Activated naive CD8-positive, alpha-beta T cell treated with anti-CD3 and anti-CD28 coated beads, Interleukin-2, amount 50 U/mL, for 24 hours (primary cell): Measurements from ENCODE around the gene IGBP1.

ENCODE experiments used
- ATAC-seq: fragments of 150-1000 bp; cut with Tn5 transposase; one replicate; pipeline ENCODE4 v1.10.0; 2021
- DNase-seq: peaks from one replicate; pipeline ENCODE4 v3.0.0; 2021
- H3K27ac Mint-ChIP-seq: one replicate; pipeline ENCODE4 v1.8.0; 2021; ENCODE audit warnings: mild to moderate bottlenecking, mixed read lengths
- H3K27me3 Mint-ChIP-seq: one replicate; pipeline ENCODE4 v1.8.0; 2021; ENCODE audit warnings: mixed read lengths
- H3K36me3 Mint-ChIP-seq: one replicate; pipeline ENCODE4 v1.8.0; 2021; ENCODE audit warnings: low read depth, mixed read lengths
- H3K4me1 Mint-ChIP-seq: one replicate; pipeline ENCODE4 v1.8.0; 2021; ENCODE audit warnings: mixed read lengths
- H3K4me3 Mint-ChIP-seq: one replicate; pipeline ENCODE4 v1.8.0; 2021; ENCODE audit warnings: mild to moderate bottlenecking, moderate library complexity, mixed read lengths
- H3K9me3 Mint-ChIP-seq: one replicate; pipeline ENCODE4 v1.8.0; 2021; ENCODE audit warnings: mixed read lengths

Gene IGBP1

DNA sequence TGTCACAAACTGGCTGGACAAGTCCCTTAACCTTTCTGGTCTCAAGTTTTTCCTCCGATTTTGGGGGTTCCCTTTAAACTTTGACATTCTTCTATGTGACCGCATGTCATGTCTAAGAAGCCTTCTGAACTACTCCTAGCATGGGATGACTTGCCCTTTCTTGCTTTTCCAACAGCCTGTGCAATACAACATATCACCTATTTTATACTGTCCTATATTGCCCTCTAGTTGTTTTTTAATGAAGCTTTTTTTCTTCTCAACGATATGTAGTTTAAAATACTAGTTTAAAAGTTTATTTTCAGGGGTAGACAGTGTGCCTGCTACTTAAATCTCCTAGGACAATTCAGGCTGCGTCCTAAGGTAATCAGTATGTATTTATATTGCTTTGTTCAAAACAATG, 1.0 kb upstream of the IGBP1 start:
- DNase-seq, result no peak
- H3K27me3 Mint-ChIP-seq, result no peaks in the 10 kb centered on the region
- no peak for ATAC-seq
- H3K36me3 Mint-ChIP-seq, result peaks cover 15% of the 10 kb centered on the region
- H3K9me3 Mint-ChIP-seq, result no peaks in the 10 kb centered on the region
- no peak overlapping the region for H3K27ac Mint-ChIP-seq
- peaks cover 29% of the 10 kb centered on the region for H3K4me1 Mint-ChIP-seq
- peak overlapping the region; percentile 36 for H3K4me3 Mint-ChIP-seq

DNA sequence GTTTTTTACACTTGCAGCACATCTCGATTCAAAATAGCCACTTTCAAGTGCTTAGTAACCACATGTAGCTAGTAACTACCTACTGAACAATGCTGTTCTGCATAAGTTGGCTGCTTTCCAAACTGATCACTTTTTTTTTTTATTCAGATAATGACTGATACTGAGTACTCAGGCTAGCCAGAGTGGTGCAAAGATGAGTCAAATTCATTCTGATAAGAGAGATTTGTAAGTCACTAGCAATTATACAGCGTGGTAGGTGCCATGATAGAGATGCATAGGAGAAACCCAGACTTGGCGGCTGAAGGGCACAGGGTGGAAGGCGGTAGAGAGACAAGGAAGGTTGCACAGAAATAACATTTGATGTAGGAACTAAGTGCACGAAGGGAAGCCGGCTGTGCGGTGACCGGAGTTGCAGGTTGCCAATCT, 357 bp upstream of the IGBP1 start:
- DNase-seq, result no peak
- H3K27ac Mint-ChIP-seq, result peak overlapping the region; percentile 96
- H3K4me3 Mint-ChIP-seq, result peak overlapping the region; percentile 98
- ATAC-seq, result peak; percentile 70
- peaks cover 31% of the 10 kb centered on the region for H3K4me1 Mint-ChIP-seq
- H3K27me3 Mint-ChIP-seq, result no peaks in the 10 kb centered on the region
- H3K9me3 Mint-ChIP-seq, result no peaks in the 10 kb centered on the region
- H3K36me3 Mint-ChIP-seq, result peaks cover 17% of the 10 kb centered on the region

DNA sequence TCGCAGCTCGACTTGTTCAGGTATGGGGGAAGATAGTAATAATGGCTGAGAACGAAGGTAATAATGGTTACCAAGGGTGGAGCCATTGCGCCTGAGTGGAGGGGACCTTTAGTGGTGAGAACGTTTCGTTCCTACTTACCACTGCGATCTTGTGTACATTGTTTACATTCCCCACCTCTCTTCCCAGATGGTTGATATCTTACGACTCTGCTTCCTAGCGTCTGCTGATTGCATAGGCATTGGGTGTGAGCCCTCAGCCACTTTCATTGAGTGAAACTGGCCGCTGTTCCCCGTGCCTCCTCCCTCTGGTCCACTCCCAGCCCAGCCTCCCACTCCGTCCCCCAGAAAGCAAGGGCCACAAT, 850 bp downstream of the IGBP1 start:
- peaks cover 17% of the 10 kb centered on the region for H3K36me3 Mint-ChIP-seq
- H3K27ac Mint-ChIP-seq, result peak overlapping the region; percentile 96
- H3K4me3 Mint-ChIP-seq, result peak overlapping the region; percentile 98
- no peaks in the 10 kb centered on the region for H3K27me3 Mint-ChIP-seq
- ATAC-seq, result no peak
- DNase-seq, result no peak
- peaks cover 31% of the 10 kb centered on the region for H3K4me1 Mint-ChIP-seq
- H3K9me3 Mint-ChIP-seq, result no peaks in the 10 kb centered on the region

DNA sequence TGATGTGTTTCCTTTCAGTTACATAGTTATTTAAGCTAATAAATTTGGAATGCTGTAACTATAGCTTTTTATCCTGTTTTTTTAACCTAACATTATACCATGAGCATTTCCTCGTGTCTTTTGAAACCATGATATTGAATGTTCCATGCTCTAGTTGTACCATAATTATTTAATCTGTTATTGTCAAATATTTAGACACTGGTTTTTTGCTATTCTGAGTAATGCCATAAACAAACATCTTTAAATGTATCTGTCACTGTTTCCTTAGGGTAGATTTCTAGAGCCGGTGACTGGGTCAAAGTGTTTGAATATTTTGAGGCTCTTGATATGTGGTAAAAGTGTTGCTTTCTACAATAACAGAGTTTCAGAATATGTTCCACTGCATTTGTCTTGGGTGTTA, 5.4 kb downstream of the IGBP1 start:
- Mint-ChIP-seq H3K27me3 (no peaks in the 10 kb centered on the region), H3K36me3 (peaks cover 34% of the 10 kb centered on the region), H3K4me3 (no peak overlapping the region), H3K27ac (no peak overlapping the region), H3K9me3 (no peaks in the 10 kb centered on the region), H3K4me1 (peaks cover 23% of the 10 kb centered on the region)
- no peak for DNase-seq
- ATAC-seq, result no peak

DNA sequence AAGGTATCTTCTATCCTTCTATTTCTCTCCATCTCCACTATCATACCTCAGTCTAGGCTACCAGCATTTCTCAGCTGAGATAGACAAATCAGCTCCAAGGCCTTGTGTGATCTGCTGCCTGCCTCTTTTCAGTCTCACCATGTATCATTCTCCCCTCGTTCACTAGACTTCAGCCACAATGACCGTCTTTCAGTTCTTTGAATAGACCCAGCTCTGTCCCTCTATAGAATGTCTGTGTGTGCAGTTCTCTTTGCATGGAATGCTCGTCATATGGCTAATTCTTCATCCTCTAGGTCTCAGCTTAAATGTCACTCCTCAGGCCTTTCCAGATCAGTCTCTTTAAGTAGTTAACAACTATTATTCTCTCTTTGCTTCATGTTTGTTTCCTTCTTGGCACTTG, 6.5 kb downstream of the IGBP1 start:
- no peaks in the 10 kb centered on the region for H3K9me3 Mint-ChIP-seq
- peaks cover 32% of the 10 kb centered on the region for H3K36me3 Mint-ChIP-seq
- no peak overlapping the region for H3K27ac Mint-ChIP-seq
- ATAC-seq (no peak), DNase-seq (no peak)
- H3K4me3 Mint-ChIP-seq, result no peak overlapping the region
- H3K4me1 Mint-ChIP-seq, result peaks cover 18% of the 10 kb centered on the region
- no peaks in the 10 kb centered on the region for H3K27me3 Mint-ChIP-seq

DNA sequence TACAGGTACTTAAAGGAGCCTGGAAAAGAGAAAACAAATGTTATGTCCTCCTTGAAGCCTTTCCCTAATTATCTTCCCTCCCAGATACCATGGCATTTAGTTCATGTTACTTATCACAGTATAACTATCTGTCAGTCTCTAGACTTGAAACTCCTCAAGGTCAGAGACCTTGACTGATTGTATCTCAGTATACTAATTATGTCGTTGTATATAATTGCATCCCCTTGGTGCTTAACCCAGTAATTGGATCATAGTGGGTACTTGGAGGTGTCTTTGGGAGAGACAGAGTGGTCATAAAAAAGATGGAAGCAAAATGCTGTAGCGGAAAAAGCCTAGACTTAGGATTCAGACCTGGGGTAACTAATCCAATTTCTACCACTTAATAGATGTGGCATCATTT, 8.1 kb downstream of the IGBP1 start:
- ATAC-seq (no peak), DNase-seq (no peak)
- no peak overlapping the region for H3K4me3 Mint-ChIP-seq
- no peaks in the 10 kb centered on the region for H3K27me3 Mint-ChIP-seq
- peaks cover 29% of the 10 kb centered on the region for H3K36me3 Mint-ChIP-seq
- H3K4me1 Mint-ChIP-seq, result peaks cover 9% of the 10 kb centered on the region
- H3K27ac Mint-ChIP-seq, result no peak overlapping the region
- no peaks in the 10 kb centered on the region for H3K9me3 Mint-ChIP-seq

DNA sequence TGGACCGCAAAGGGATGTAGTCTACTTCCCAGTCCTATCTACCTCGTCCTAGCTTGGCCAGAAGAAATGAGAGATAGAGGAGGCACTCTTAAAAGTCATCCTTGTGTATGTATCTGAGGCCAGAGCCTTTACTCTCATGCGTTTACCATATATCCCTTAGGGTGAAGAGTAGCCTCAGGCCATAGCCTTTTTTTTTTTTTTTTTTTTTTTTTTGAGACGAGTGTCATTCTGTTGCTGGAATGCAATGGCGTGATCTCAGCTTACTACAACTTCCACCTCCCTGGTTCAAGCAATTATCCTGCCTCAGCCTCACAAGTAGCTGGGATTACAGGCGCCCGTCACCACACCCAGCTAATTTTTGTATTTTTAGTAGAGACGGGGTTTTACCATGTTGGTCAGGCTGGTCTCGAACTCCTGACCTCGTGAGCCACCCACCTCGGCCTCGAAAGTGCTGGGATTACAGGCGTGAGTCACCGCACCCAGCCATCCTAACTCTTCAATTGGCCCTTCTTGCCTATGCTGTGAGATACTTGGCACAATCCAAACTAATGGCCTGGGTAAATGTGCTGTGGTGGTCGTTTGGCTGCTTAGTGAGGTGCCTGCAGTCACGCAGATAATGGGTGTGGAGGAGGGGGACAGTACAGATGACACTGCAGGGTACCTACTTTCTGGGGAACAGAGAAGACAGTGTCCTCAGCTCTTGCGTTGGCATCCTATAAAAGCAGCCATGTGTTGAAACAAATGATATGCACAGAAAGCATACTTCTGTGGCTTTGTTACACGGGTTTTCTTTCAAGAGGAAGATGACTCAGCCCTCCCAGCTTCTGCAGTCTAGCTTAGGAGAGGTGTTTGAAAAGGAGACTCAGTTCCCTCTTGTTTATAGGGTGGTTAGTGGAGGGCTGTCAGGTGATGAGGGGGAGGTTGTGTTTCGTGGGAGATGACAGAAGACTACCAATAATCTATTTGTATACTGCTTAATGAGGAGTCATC, 33.6 kb downstream of the IGBP1 start:
- Mint-ChIP-seq H3K4me3 (no peak overlapping the region), H3K9me3 (no peaks in the 10 kb centered on the region), H3K4me1 (peaks cover 10% of the 10 kb centered on the region), H3K27ac (no peak overlapping the region), H3K27me3 (no peaks in the 10 kb centered on the region), H3K36me3 (peaks cover 16% of the 10 kb centered on the region)
- DNase-seq, result no peak
- ATAC-seq, result peak; percentile 79

DNA sequence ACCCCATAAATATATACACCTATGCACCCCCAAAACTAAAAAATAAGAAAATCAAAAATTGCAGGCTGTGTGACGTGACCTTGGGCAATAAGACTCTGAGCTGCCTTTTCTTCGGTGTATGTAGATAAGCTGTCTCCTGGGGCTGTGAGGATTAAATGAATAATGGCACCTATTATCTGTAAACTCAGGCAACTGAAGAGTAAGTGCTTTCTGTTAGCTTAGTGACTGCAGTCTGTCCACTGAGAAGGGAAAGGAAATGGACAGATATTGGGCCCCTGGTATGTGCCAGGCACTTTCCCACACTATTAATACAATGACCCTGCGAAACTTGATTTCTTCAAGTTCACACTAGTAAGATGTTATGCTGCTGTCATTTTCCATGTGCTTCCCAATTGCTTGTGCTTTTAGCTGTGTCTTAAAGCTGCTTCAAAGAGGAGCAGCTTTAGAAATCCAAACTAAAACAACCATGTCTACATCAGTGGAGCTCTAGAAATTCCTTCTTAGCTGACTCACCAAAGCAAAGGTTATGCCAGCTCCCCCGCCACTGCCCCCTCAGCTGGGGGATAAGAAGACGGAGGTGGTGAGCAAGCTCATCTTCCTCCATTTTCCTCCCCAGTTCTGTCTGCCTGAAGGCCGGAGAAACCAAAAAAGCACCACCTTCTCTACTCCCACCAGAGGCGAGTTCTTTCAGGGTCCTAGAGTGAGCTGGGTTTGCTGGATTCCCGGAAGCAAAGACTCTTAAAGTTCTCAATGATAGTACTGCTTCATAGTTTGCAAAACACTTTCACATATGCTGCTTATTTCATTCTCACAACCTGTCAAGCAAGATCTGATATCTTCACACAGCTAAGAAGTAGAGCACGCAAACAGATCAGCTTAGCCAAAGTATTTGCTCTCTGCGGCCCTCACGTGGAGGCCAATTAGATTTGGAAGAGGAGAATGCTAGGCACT, 35.3 kb downstream of the IGBP1 start:
- Mint-ChIP-seq H3K27ac (no peak overlapping the region), H3K4me3 (no peak overlapping the region), H3K9me3 (no peaks in the 10 kb centered on the region), H3K36me3 (peaks cover 16% of the 10 kb centered on the region), H3K27me3 (no peaks in the 10 kb centered on the region), H3K4me1 (peaks cover 10% of the 10 kb centered on the region)
- ATAC-seq (no peak), DNase-seq (no peak)

DNA sequence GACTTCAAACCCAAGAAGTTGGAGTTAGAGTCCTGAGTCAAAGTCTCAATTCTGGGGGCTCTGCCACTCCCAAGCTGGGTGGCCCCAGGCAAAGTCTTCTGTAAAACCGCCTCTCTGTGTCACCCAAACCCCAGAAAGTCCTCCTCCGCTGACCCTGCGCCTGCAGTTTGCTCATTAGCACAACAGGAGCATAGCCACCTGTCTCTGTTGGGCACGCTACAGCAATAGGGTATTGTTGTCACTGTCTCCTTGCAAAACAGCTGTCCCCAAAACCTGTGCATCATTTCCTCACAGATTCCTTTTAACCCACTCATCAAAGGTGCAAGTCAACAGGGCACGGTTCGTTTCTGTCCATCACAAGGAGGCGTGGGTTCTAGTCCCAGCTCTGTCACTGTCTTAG, 36.0 kb downstream of the IGBP1 start:
- ATAC-seq (no peak), DNase-seq (no peak)
- Mint-ChIP-seq H3K4me1 (peaks cover 10% of the 10 kb centered on the region), H3K27me3 (no peaks in the 10 kb centered on the region), H3K9me3 (no peaks in the 10 kb centered on the region), H3K36me3 (peaks cover 14% of the 10 kb centered on the region), H3K4me3 (no peak overlapping the region), H3K27ac (no peak overlapping the region)

DNA sequence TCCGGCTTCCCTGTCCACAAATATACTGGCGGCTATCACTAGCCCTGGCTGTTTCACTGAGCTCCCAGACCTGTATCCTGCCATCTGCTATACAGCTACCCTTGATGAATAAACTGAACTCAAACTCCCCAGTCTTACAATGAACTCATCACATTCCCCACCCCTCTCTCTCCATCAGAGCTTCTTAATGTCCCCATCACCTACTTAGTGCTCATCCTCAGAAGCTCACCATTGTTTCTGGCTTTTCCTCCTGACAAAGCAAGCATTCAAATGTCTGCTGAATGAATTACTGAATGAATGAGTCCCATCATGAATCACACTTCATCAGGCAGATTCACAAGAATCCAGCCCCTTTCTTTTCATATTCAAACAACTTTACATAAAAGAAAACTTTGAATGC, 38.4 kb downstream of the IGBP1 start:
- Mint-ChIP-seq H3K9me3 (no peaks in the 10 kb centered on the region), H3K36me3 (peaks cover 3% of the 10 kb centered on the region), H3K27ac (no peak overlapping the region), H3K4me3 (no peak overlapping the region), H3K4me1 (peaks cover 12% of the 10 kb centered on the region), H3K27me3 (no peaks in the 10 kb centered on the region)
- DNase-seq (no peak), ATAC-seq (no peak)

DNA sequence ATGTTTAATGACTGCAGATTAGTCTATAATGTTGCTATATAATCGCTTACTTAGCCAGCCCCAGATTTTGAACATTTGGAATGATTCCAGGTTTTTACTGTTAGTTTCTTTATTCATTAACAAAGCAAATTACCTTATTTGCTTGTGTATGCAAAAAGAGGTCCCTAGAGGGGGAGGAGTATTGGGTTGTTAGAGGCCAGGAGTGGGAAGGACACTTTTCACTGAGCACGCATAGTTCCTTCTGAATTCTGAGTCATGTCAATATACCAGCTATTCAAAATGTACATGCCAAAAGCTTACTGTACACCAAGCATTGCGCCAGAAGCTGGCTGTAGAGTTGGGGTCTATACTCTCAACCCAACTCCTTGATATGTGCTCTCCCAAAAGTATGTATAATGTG, 39.0 kb downstream of the IGBP1 start:
- no peak for ATAC-seq
- no peak for DNase-seq
- no peak overlapping the region for H3K27ac Mint-ChIP-seq

DNA sequence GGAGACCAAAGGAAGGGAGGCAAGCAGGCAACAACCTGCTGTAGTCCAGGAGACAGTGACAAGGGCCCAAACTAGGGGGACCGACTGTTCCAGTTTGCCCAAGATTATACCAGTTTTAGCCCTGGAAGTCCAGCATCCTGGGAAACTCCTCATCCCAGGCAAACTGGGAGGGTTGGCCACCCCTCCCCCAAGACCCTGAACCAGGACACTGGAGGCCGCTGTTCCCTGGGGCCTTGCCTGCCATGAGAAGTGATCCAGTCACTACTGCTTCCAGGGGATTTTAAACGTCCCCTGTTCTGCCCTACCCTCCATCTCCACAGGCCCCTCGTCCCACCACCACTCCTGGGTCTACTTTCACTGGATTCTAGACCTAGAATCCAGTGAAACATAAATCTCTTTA, 39.7 kb downstream of the IGBP1 start:
- H3K4me3 Mint-ChIP-seq, result no peak overlapping the region

More for the DNA sequence above, 39.0 kb downstream of the IGBP1 start:
- Mint-ChIP-seq H3K9me3 (no peaks in the 10 kb centered on the region), H3K4me3 (no peak overlapping the region), H3K36me3 (peaks cover 3% of the 10 kb centered on the region), H3K4me1 (peaks cover 12% of the 10 kb centered on the region), H3K27me3 (no peaks in the 10 kb centered on the region)

DNA sequence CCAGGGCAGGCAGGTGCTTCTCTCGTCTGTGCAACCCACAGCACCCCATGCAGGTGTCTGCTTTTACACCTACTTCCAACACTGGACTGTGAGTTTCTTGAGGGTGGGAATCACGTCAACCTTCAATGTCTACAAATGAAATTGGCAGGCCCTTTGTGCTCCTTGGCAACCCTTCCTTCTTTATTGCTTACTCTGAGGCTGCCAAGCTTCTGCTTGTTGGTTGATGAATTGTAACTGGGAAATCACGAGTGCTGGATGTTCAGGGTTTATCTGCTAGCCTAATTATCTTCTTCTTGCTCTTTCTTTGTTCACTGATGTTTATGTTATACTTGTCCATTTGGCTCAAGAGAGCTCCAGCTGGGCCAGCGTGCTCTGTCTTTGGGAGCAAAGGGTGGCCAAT, 41.5 kb downstream of the IGBP1 start:
- Mint-ChIP-seq H3K9me3 (no peaks in the 10 kb centered on the region), H3K27me3 (no peaks in the 10 kb centered on the region), H3K4me3 (no peak overlapping the region), H3K4me1 (peaks cover 12% of the 10 kb centered on the region), H3K27ac (no peak overlapping the region), H3K36me3 (no peaks in the 10 kb centered on the region)
- ATAC-seq, result no peak
- DNase-seq, result no peak

More for the DNA sequence above, 39.7 kb downstream of the IGBP1 start:
- H3K27ac Mint-ChIP-seq, result no peak overlapping the region
- peaks cover 12% of the 10 kb centered on the region for H3K4me1 Mint-ChIP-seq
- H3K36me3 Mint-ChIP-seq, result no peaks in the 10 kb centered on the region
- DNase-seq, result no peak
- no peaks in the 10 kb centered on the region for H3K9me3 Mint-ChIP-seq
- H3K27me3 Mint-ChIP-seq, result no peaks in the 10 kb centered on the region
- ATAC-seq, result no peak

DNA sequence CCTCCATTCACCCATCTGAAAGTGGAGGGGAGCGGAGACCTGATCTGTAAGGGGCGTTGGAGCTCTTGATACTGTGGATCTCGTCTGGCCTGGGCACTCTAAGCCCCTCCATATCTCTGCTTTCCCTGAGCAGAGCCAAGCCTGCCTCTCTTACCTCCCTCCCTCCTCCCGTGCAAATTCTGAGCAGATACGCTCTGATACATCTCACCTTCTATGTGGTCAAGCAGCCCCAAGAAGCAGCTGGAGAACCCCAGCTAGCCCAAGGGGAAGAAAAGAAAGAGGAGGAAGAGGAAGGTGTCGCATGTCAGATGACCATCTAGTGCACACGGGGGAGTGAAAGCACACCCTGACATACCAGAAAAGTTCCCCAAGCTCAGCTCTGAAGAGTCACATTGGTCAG, 42.1 kb downstream of the IGBP1 start:
- H3K9me3 Mint-ChIP-seq, result no peaks in the 10 kb centered on the region
- H3K4me1 Mint-ChIP-seq, result peaks cover 12% of the 10 kb centered on the region
- no peak overlapping the region for H3K4me3 Mint-ChIP-seq
- no peaks in the 10 kb centered on the region for H3K27me3 Mint-ChIP-seq
- ATAC-seq, result no peak
- DNase-seq, result no peak
- H3K36me3 Mint-ChIP-seq, result no peaks in the 10 kb centered on the region
- no peak overlapping the region for H3K27ac Mint-ChIP-seq
